Progenitor cell of endocrine pancreas (in vitro differentiated cells): Measurements from ENCODE around the gene STK11IP. TPM values are rescaled to one million over a fixed set of nuclear protein-coding genes. Genes with fewer than 3 reads are reported as not detected.

Experiments used
- DNase-seq: peaks from one replicate; pipeline ENCODE4 v3.0.0; 2021; ENCODE audit warnings: low spot score; ENCODE audit not compliant: unreplicated experiment
- H3K27ac Mint-ChIP-seq: 2 replicates; pipeline ENCODE4 v1.8.0; 2021; ENCODE audit warnings: mild to moderate bottlenecking, moderate library complexity, mixed read lengths
- H3K27me3 Mint-ChIP-seq: 2 replicates; pipeline ENCODE4 v1.8.0; 2021; ENCODE audit warnings: mixed read lengths
- H3K36me3 Mint-ChIP-seq: 2 replicates; pipeline ENCODE4 v1.8.0; 2022; ENCODE audit warnings: mixed read lengths; ENCODE audit not compliant: insufficient read depth
- H3K4me1 Mint-ChIP-seq: 2 replicates; pipeline ENCODE4 v1.8.0; 2021; ENCODE audit warnings: low read depth, mixed read lengths
- H3K4me3 Mint-ChIP-seq: 2 replicates; pipeline ENCODE4 v1.8.0; 2021; ENCODE audit warnings: low read depth, mild to moderate bottlenecking, moderate library complexity, mixed read lengths
- H3K9me3 Mint-ChIP-seq: 2 replicates; pipeline ENCODE4 v1.8.0; 2021; ENCODE audit warnings: low read depth, mixed read lengths
- total RNA-seq: library from RNA; stranded (reverse); gene quantifications from 2 replicates; pipeline ENCODE4 v1.2.1, GENCODE V29; 2021
- TF ChIP-seq, protein P1 (sequence below): fragments of 200-600 bp; sonication (generic); IDR thresholded peaks from one replicate; pipeline ENCODE4 v1.5.0; 2021; ENCODE audit warnings: antibody characterized with exemption, mild to moderate bottlenecking; ENCODE audit not compliant: unreplicated experiment

STK11IP gene
- total RNA-seq, 1 donor from 2014 or later, result 39.7 TPM

DNA sequence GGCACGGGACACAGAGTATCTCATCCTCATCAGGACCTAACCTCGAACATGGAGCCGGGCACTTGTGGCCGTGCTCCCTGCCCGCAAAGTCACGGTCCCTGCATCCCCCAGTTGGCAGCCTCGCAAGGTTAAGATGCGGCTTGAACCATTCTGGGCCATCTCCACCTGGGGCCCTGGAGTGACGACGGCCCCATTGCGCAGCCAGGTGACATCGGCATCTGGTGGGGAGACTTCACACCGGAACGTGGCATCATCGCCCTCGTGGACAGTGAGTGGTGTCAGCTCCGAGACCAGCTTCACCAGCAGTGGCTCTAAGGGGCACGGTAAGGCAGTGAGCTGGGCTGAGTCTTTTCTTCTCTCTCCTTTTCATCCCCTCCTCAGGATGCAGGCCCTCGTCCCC lies 41.2 kb upstream of the STK11IP start:
- TF ChIP-seq, protein P1, sequence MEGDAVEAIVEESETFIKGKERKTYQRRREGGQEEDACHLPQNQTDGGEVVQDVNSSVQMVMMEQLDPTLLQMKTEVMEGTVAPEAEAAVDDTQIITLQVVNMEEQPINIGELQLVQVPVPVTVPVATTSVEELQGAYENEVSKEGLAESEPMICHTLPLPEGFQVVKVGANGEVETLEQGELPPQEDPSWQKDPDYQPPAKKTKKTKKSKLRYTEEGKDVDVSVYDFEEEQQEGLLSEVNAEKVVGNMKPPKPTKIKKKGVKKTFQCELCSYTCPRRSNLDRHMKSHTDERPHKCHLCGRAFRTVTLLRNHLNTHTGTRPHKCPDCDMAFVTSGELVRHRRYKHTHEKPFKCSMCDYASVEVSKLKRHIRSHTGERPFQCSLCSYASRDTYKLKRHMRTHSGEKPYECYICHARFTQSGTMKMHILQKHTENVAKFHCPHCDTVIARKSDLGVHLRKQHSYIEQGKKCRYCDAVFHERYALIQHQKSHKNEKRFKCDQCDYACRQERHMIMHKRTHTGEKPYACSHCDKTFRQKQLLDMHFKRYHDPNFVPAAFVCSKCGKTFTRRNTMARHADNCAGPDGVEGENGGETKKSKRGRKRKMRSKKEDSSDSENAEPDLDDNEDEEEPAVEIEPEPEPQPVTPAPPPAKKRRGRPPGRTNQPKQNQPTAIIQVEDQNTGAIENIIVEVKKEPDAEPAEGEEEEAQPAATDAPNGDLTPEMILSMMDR, result no peak
- no peaks in the 10 kb centered on the region for H3K9me3 Mint-ChIP-seq
- H3K4me1 Mint-ChIP-seq, result peaks cover 6% of the 10 kb centered on the region
- H3K4me3 Mint-ChIP-seq, result no peak overlapping the region
- H3K27ac Mint-ChIP-seq, result no peak overlapping the region
- H3K27me3 Mint-ChIP-seq, result peaks cover 15% of the 10 kb centered on the region
- DNase-seq, result no peak
- H3K36me3 Mint-ChIP-seq, result peaks cover 13% of the 10 kb centered on the region

DNA sequence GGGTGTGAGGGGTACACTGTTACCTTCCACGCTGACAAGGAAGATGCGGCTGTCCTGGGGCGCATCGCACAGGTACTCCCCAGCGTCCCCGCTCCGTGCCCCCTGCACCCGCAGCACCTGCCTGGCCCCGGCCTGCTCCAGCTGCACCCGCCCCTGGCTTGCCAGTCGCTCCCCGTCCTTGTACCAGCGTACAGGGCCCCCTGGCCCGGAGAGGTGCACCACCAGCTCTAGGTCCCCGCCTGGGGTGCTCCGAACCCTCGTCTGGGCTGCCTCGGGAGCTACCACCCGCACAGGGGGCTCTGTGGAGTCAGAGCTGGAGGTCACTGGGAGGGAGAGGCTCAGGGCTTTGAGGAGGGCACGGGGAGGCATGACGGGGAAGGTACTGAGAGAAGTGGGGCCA lies 40.3 kb upstream of the STK11IP start:
- TF ChIP-seq, protein P1, result no peak
- H3K4me1 Mint-ChIP-seq, result peaks cover 11% of the 10 kb centered on the region
- H3K9me3 Mint-ChIP-seq, result no peaks in the 10 kb centered on the region
- H3K27ac Mint-ChIP-seq, result no peak overlapping the region
- H3K36me3 Mint-ChIP-seq, result peaks cover 13% of the 10 kb centered on the region
- H3K4me3 Mint-ChIP-seq, result no peak overlapping the region
- no peak for DNase-seq
- peaks cover 12% of the 10 kb centered on the region for H3K27me3 Mint-ChIP-seq

DNA sequence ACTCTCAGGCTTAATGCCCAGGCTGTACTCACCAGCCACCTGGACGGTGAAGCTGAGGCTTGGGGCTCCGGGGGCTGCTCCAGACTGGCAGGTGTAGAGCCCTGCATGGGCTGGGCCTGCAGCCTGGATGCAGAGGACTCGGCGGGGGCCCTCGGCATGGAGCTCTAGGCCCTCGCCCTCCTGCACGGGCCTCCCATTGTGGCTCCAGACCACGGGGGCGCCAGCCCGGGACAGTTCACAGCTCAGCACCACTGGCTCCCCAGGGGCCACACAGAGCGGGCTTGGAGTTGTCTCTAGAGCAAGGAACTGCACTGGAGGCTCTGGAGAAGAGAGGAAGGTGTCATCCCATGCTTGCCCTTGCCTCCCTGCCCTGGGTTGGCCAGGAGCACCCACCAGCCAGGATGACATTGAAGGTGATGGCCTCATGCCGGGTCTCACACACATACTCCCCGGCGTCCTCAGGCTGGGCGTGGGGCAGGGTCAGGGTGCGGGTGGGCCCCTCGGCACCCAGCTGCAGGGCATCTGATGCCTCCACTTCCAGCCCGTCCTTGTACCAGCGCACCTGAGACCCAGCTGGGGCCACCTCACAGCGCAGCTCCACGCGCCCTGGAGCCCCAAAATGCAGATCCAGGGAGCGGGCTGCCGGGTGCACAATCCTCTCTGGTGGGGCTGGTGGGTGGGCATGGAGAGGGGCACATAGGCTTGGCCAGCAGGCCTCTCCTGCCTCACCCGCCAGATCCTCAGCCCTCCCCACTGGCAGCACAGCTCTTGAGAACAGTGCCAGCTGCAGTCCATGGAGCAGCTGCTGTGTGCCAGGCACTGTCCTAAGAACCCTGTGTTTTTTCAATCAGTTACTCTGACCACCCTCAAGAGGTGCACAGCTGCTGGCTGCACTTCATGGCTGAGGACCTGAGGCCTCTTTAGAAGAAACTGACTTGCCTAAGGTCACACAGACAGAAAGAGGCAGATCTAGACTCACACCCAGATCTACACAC lies 39.6 kb upstream of the STK11IP start:
- Mint-ChIP-seq H3K9me3 (no peaks in the 10 kb centered on the region), H3K4me3 (no peak overlapping the region), H3K36me3 (peaks cover 15% of the 10 kb centered on the region), H3K4me1 (peaks cover 11% of the 10 kb centered on the region), H3K27me3 (peaks cover 12% of the 10 kb centered on the region), H3K27ac (no peak overlapping the region)
- DNase-seq, result no peak
- TF ChIP-seq, protein P1, result no peak

DNA sequence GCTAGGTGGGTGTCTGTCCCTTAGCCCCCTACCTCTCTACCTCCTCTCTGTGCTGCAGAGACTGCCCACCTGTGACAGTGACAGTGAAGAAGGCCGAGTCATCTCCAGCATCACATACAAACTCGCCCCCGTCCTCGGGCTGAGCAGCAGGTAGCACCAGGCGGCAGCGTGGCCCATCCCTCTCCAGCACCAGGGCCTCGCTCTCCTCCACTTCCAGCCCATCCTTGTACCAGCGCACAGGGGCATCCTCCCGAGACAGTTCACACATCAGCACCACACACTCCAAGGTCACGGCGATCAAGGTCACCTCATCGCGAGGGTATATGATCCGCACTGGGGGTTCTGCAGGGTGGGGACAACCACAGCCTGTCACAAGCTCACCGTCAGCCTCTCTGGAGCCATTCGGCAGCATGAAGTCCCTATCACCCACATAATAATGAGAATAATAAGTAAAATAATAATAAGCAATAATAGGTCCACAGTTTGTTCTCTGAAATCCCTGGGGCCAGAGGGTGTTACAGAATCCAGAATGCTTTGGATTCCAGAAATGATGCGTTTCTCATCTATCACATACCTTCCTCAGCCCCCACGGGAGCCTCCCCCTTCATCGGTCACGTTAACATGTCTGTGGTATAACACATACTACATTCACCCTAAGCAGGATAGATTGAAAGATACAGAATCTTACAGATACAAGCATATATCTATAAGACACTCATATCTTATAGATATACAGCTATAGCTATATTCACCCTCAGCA lies 38.3 kb upstream of the STK11IP start:
- Mint-ChIP-seq H3K4me3 (no peak overlapping the region), H3K9me3 (no peaks in the 10 kb centered on the region), H3K36me3 (peaks cover 19% of the 10 kb centered on the region), H3K27me3 (no peaks in the 10 kb centered on the region), H3K27ac (no peak overlapping the region), H3K4me1 (peaks cover 11% of the 10 kb centered on the region)
- TF ChIP-seq, protein P1, result no peak
- DNase-seq, result no peak
